IMR-90 (cell line): ENCODE data around the gene MLLT3. TPM values are rescaled to one million over a fixed set of nuclear protein-coding genes. Genes with fewer than 3 reads are reported as not detected.

Experiments used
- ATAC-seq: fragments of 200-7000 bp; cut with Tn5 transposase; 2 replicates; pipeline ENCODE4 v1.9.1; 2020; ENCODE audit warnings: low read depth, mild to moderate bottlenecking, moderate library complexity
- BruUV-seq: library from RNA; stranded (reverse); fragments of 400-500 nt; replicated peaks from 2 replicates; lab custom pipeline; 2021; lab: Mats Ljungman, UMichigan
- CTCF ChIA-PET: fragments of 300-600 bp; formaldehyde crosslinking; extraction: SDS; loops from one replicate; lab custom pipeline; 2021; ENCODE audit warnings: antibody characterized with exemption; lab: Yijun Ruan, JAX
- POLR2A ChIA-PET: fragments of 300-600 bp; sonication (Branson Sonifier 250); formaldehyde crosslinking; loops from one replicate; lab custom pipeline; 2022; ENCODE audit warnings: antibody characterized with exemption; ENCODE audit not compliant: unreplicated experiment; lab: Charles Lee
- DNase-seq: peaks from one replicate; pipeline ENCODE4 v3.0.0; 2013
- H2AFZ ChIP-seq: replicated peaks from 2 replicates; pipeline ENCODE3; 2013; ENCODE audit warnings: low read length, mild to moderate bottlenecking; ENCODE audit not compliant: poor library complexity
- H2AK5ac ChIP-seq: 2 replicates; pipeline ENCODE4 v1.6.1; 2013; ENCODE audit warnings: low read depth, low read length, inconsistent platforms
- H2AK9ac ChIP-seq: replicated peaks from 2 replicates; pipeline ENCODE3; 2013; ENCODE audit warnings: mild to moderate bottlenecking, low read depth, low read length, moderate library complexity; ENCODE audit not compliant: poor library complexity
- H2BK120ac ChIP-seq: 2 replicates; pipeline ENCODE4 v1.6.1; 2013; ENCODE audit warnings: low read depth, low read length, inconsistent platforms
- H2BK15ac ChIP-seq: 3 replicates; pipeline ENCODE4 v1.6.1; 2013; ENCODE audit warnings: low read depth, low read length, inconsistent platforms
- H2BK20ac ChIP-seq: 2 replicates; pipeline ENCODE4 v1.6.1; 2013; ENCODE audit warnings: low read depth, mild to moderate bottlenecking, inconsistent platforms, low read length, moderate library complexity
- H2BK5ac ChIP-seq: 2 replicates; pipeline ENCODE4 v1.6.1; 2013; ENCODE audit warnings: mild to moderate bottlenecking, low read depth, low read length, inconsistent platforms; ENCODE audit not compliant: poor library complexity, severe bottlenecking
- H3K14ac ChIP-seq: replicated peaks from 2 replicates; pipeline ENCODE4 v1.6.1; 2013; ENCODE audit warnings: low read depth, low read length, inconsistent platforms
- H3K18ac ChIP-seq: 2 replicates; pipeline ENCODE4 v1.6.1; 2013; ENCODE audit warnings: low read depth, low read length, control low read depth
- H3K23ac ChIP-seq: 2 replicates; pipeline ENCODE4 v1.6.1; 2013; ENCODE audit warnings: low read depth, low read length, inconsistent platforms
- H3K27ac ChIP-seq: 2 replicates; pipeline ENCODE4 v1.5.1; 2013; ENCODE audit warnings: mild to moderate bottlenecking, control low read depth, low read length; ENCODE audit not compliant: insufficient read depth
- H3K27me3 ChIP-seq: 2 replicates; pipeline ENCODE4 v1.6.1; 2013; ENCODE audit warnings: low read length; ENCODE audit not compliant: control insufficient read depth, insufficient read depth
- H3K36me3 ChIP-seq: 2 replicates; pipeline ENCODE4 v1.6.1; 2013; ENCODE audit warnings: low read length, mixed read lengths; ENCODE audit not compliant: control insufficient read depth, insufficient read depth
- H3K4ac ChIP-seq: 2 replicates; pipeline ENCODE4 v1.6.1; 2013; ENCODE audit warnings: low read depth, low read length, inconsistent platforms
- H3K4me1 ChIP-seq: 2 replicates; pipeline ENCODE4 v1.6.1; 2013; ENCODE audit warnings: low read length, mixed read lengths; ENCODE audit not compliant: control insufficient read depth, insufficient read depth
- H3K4me2 ChIP-seq: 2 replicates; pipeline ENCODE4 v1.6.1; 2013; ENCODE audit warnings: low read depth, mild to moderate bottlenecking, control low read depth, low read length, moderate library complexity
- H3K4me3 ChIP-seq: 2 replicates; pipeline ENCODE4 v1.5.1; 2013; ENCODE audit warnings: low read depth, mild to moderate bottlenecking, control low read depth, low read length, moderate library complexity; ENCODE audit not compliant: insufficient read depth
- H3K56ac ChIP-seq: 2 replicates; pipeline ENCODE4 v1.6.1; 2013; ENCODE audit warnings: low read length, inconsistent platforms; ENCODE audit not compliant: insufficient read depth; ENCODE audit errors: extremely low read depth
- H3K79me1 ChIP-seq, 2 experiments: 2 replicates each; pipeline ENCODE4 v1.6.1; 2013; ENCODE audit warnings: low read length in 2 of 2, inconsistent platforms in 1 of 2, low read depth in 1 of 2
- H3K9ac ChIP-seq: 2 replicates; pipeline ENCODE4 v1.6.1; 2013; ENCODE audit warnings: low read depth, low read length, control low read depth
- H3K9me1 ChIP-seq: 2 replicates; pipeline ENCODE4 v1.6.1; 2013; ENCODE audit warnings: low read length, inconsistent platforms; ENCODE audit not compliant: insufficient read depth
- H3K9me3 ChIP-seq: 2 replicates; pipeline ENCODE4 v1.6.1; 2013; ENCODE audit warnings: low read length; ENCODE audit not compliant: control insufficient read depth, insufficient read depth
- H4K20me1 ChIP-seq: 2 replicates; pipeline ENCODE4 v1.6.1; 2013; ENCODE audit warnings: low read length, inconsistent platforms; ENCODE audit not compliant: insufficient read depth
- H4K5ac ChIP-seq: 2 replicates; pipeline ENCODE4 v1.6.1; 2013; ENCODE audit warnings: mild to moderate bottlenecking, low read depth, low read length, control low read depth
- H4K8ac ChIP-seq, 2 experiments: 2 replicates each; pipeline ENCODE4 v1.6.1; 2013; ENCODE audit warnings: low read depth in 2 of 2, low read length in 2 of 2, control low read depth in 1 of 2, inconsistent platforms in 1 of 2
- H4K91ac ChIP-seq: 2 replicates; pipeline ENCODE4 v1.6.1; 2013; ENCODE audit warnings: low read depth, low read length, inconsistent platforms; ENCODE audit not compliant: insufficient read depth
- SMC3 ChIP-seq: fragments of 150-350 bp; IDR thresholded peaks from 2 replicates; pipeline ENCODE4 v1.6.1; 2016; ENCODE audit warnings: low read depth, mild to moderate bottlenecking, antibody characterized with exemption, low read length, moderate library complexity
- WGBS, 2 experiments: methylation state at CpG; one replicate each; pipeline versions ENCODE4 v1.1.5 to v1.1.7; 2013; ENCODE audit warnings: missing lambda C conversion rate in 2 of 2; ENCODE audit not compliant: insufficient read length in 1 of 2; ENCODE audit errors: extremely low coverage in 2 of 2; 5-methylcytosine and 5-hydroxymethylcytosine counted together
- dilution Hi-C: fragments of 300-500 bp; cut with HindIII; formaldehyde crosslinking; loops from one replicate; pipeline ENCODE4 v1.14.3; 2018; ENCODE audit warnings: low sequenced_read_pairs; ENCODE audit not compliant: unreplicated experiment
- in situ Hi-C: fragments of 300-500 bp; cut with MboI; formaldehyde crosslinking; loops from 3 replicates; pipeline ENCODE4 v1.14.3; 2019; ENCODE audit warnings: low sequenced_read_pairs, inconsistent platforms, mixed read lengths
- intact Hi-C: fragments of 100-400 bp; cut with micrococcal nuclease; formaldehyde crosslinking; loops from 2 replicates; pipeline ENCODE4 v1.10.0; 2022
- polyA plus RNA-seq, 3 experiments: library from polyadenylated mRNA; depleted of rRNA; stranded (reverse); fragments of >200 nt; gene quantifications; 2 replicates each; pipeline ENCODE4 v1.2.3, GENCODE V29; 2012; ENCODE audit warnings: low replicate concordance in 1 of 3
- total RNA-seq: library from RNA; depleted of rRNA; stranded (reverse); fragments of >200 nt; gene quantifications from 2 replicates; pipeline ENCODE4 v1.2.3, GENCODE V29; 2012

The MLLT3 gene
- total and polyA plus RNA-seq, 2 of the 4 experiments (the other 2 are of a cell fraction): 10.4 to 21.1 TPM

DNA sequence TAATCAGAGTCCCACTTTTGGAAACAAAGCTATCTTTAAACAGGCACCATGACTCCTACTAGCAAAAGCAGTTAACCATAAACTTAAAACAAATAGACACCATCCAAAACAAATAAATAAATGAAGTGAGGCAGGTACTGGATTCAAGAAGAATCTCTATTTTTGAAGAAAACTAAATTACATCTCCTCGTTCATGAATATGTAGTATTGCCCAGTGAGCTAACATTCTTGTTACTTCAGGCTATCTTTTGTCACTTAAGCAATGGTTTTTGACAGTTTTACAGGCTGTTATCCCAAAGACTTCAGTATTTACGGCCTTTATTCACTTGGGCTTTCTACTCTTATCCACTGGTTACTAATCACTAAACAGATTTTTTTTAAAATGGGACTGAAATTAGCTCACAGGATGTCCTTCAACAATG lies 242.5 kb downstream of the MLLT3 start:
- no peak overlapping the region for H2BK120ac ChIP-seq
- H3K23ac ChIP-seq: no peak overlapping the region
- H2AK9ac ChIP-seq: no peak overlapping the region
- H3K27ac ChIP-seq: no peak overlapping the region
- no peak overlapping the region for H2AK5ac ChIP-seq
- intact Hi-C loops (no loop called here), dilution Hi-C loops (no loop called here), in situ Hi-C loops (no loop called here)
- CTCF ChIA-PET: no interaction called here
- no peak overlapping the region for H3K4me3 ChIP-seq
- H3K79me1 ChIP-seq: no peaks in the 10 kb centered on the region
- no peak overlapping the region for H3K4ac ChIP-seq
- no peak for ATAC-seq
- H4K91ac ChIP-seq: no peak overlapping the region
- no peaks in the 10 kb centered on the region for H4K20me1 ChIP-seq
- H2BK15ac ChIP-seq: no peak overlapping the region
- H3K4me1 ChIP-seq: peaks cover 7% of the 10 kb centered on the region
- H3K36me3 ChIP-seq: no peaks in the 10 kb centered on the region
- H2BK20ac ChIP-seq: no peak overlapping the region
- no CpG with 5 or more reads among the region's 2 CpGs for WGBS, 2 experiments
- no TSS peak for BruUV-seq
- no peaks in the 10 kb centered on the region for H3K9me3 ChIP-seq
- no peak overlapping the region for H3K56ac ChIP-seq
- no peak overlapping the region for H3K14ac ChIP-seq
- H3K27me3 ChIP-seq: no peaks in the 10 kb centered on the region
- H4K8ac ChIP-seq: no peak overlapping the region; a peak in 1 of 4 replicates
- H3K18ac ChIP-seq: no peak overlapping the region
- H3K9ac ChIP-seq: no peak overlapping the region
- no peak overlapping the region for H4K5ac ChIP-seq
- TF ChIP-seq SMC3: no peak
- H2BK5ac ChIP-seq: no peak overlapping the region
- no peak overlapping the region for H3K4me2 ChIP-seq
- no peaks in the 10 kb centered on the region for H3K9me1 ChIP-seq
- no peak overlapping the region for H2AFZ ChIP-seq
- no peak for DNase-seq
- POLR2A ChIA-PET: no interaction called here
